ENCODE measurements around the gene ADAMTS4.

Gene ADAMTS4

GRCh38 chr1:161201836-161202712 is 3.2 kb upstream of the ADAMTS4 start, which contains the start of gene NDUFS2:
Gene NDUFS2 (plus strand): TSS chr1:161202367. CDS start chr1:161202386, 19 bp downstream.
- Histone ChIP-seq H3K27ac (ENCODE audit: low read depth, low read length) (peak within 1 kb of the TSS; percentile 97), H3K36me3 (ENCODE audit: control insufficient read depth in 1 of 2, insufficient read depth in 2 of 2, low read length in 2 of 2) (peaks cover 22 to 26% of the 10 kb centered on the region in 2 donors), H3K27me3 (ENCODE audit: control insufficient read depth in 1 of 2, insufficient read depth in 2 of 2, low read length in 2 of 2) (no peaks in the 10 kb centered on the region), H3K4me3 (ENCODE audit: low read depth in 1 of 2, low read length in 2 of 2) (peak within 1 kb of the TSS; percentile 93 to 97), H3K9ac (ENCODE audit: low read depth in 1 of 2, low read length in 2 of 2) (peak within 1 kb of the TSS; percentile 81 to 97), H3K4me1 (ENCODE audit: control insufficient read depth in 1 of 2, insufficient read depth in 2 of 2, low read length in 2 of 2) (peaks cover 56 to 59% of the 10 kb centered on the region in 2 donors), H3K9me3 (ENCODE audit: control insufficient read depth in 1 of 2, low read length in 2 of 2) (no peaks in the 10 kb centered on the region)

GRCh38 chr1:161200992-161201835 is 2.4 kb upstream of the ADAMTS4 start:
- Histone ChIP-seq H3K27me3 (ENCODE audit: control insufficient read depth in 1 of 2, insufficient read depth in 2 of 2, low read length in 2 of 2) (no peaks in the 10 kb centered on the region), H3K9ac (ENCODE audit: low read depth in 1 of 2, low read length in 2 of 2) (peak overlapping the region; percentile 81 to 97), H3K9me3 (ENCODE audit: control insufficient read depth in 1 of 2, low read length in 2 of 2) (no peaks in the 10 kb centered on the region), H3K27ac (ENCODE audit: low read depth, low read length) (peak overlapping the region; percentile 97), H3K4me3 (ENCODE audit: low read depth in 1 of 2, low read length in 2 of 2) (peak overlapping the region; percentile 93 to 97), H3K4me1 (ENCODE audit: control insufficient read depth in 1 of 2, insufficient read depth in 2 of 2, low read length in 2 of 2) (peaks cover 59 to 65% of the 10 kb centered on the region in 2 donors), H3K36me3 (ENCODE audit: control insufficient read depth in 1 of 2, insufficient read depth in 2 of 2, low read length in 2 of 2) (peaks cover 13 to 17% of the 10 kb centered on the region in 2 donors)

- no peak overlapping the region for H3K4me3 ChIP-seq (ENCODE audit: low read depth in 1 of 2, low read length in 2 of 2)
- peak overlapping the region in 1 of 2 donors; percentile 97 for H3K9ac ChIP-seq (ENCODE audit: low read depth in 1 of 2, low read length in 2 of 2)
These were observed 1.7 kb upstream of the ADAMTS4 start for GRCh38 chr1:161200421-161200991.

DNA sequence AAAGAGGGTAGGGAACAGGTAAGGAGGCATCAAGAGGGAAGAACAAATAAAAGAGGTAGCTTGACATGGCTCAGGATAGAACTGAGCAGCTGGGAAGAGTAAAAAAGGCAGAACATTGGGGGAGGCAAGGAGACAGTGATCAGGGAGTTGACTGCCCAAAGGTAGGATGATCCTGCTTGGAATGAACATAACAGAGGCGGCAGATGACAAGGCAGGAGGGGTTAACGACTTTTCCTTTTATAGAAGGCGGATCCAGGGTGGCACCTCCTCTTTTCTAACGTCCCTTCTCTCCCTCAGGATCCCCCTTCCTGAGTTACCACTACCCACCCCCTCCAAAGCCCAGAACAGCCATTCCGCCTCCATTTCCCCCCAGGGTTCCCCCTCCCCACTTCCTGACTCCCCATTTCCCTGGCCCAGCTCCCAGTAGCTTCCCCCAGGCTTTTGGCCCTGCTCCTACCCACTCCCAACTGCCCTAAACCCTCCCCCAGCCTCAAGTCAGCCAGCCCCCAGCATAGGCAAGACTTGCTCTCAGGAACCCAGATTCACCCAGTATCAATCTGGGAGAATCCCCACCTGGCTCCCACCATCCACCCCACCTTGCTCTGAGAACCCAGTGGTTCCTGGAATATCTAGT is 769 bp upstream of the ADAMTS4 start:
- no peaks in the 10 kb centered on the region for H3K27me3 ChIP-seq (ENCODE audit: control insufficient read depth in 1 of 2, insufficient read depth in 2 of 2, low read length in 2 of 2)
- peak overlapping the region; percentile 97 for H3K27ac ChIP-seq (ENCODE audit: low read depth, low read length)
- H3K36me3 ChIP-seq (ENCODE audit: control insufficient read depth in 1 of 2, insufficient read depth in 2 of 2, low read length in 2 of 2): peaks cover 7 to 11% of the 10 kb centered on the region in 2 donors
- H3K9me3 ChIP-seq (ENCODE audit: control insufficient read depth in 1 of 2, low read length in 2 of 2): no peaks in the 10 kb centered on the region
- peak overlapping the region in 1 of 2 donors; percentile 40 for H3K9ac ChIP-seq (ENCODE audit: low read depth in 1 of 2, low read length in 2 of 2)
- H3K4me3 ChIP-seq (ENCODE audit: low read depth in 1 of 2, low read length in 2 of 2): no peak overlapping the region
- peaks cover 57 to 63% of the 10 kb centered on the region in 2 donors for H3K4me1 ChIP-seq (ENCODE audit: control insufficient read depth in 1 of 2, insufficient read depth in 2 of 2, low read length in 2 of 2)

More at GRCh38 chr1:161200421-161200991, 1.7 kb upstream of the ADAMTS4 start:
- H3K9me3 ChIP-seq (ENCODE audit: control insufficient read depth in 1 of 2, low read length in 2 of 2): no peaks in the 10 kb centered on the region
- H3K27me3 ChIP-seq (ENCODE audit: control insufficient read depth in 1 of 2, insufficient read depth in 2 of 2, low read length in 2 of 2): no peaks in the 10 kb centered on the region
- H3K27ac ChIP-seq (ENCODE audit: low read depth, low read length): peak overlapping the region; percentile 97
- peaks cover 11 to 12% of the 10 kb centered on the region in 2 donors for H3K36me3 ChIP-seq (ENCODE audit: control insufficient read depth in 1 of 2, insufficient read depth in 2 of 2, low read length in 2 of 2)
- H3K4me1 ChIP-seq (ENCODE audit: control insufficient read depth in 1 of 2, insufficient read depth in 2 of 2, low read length in 2 of 2): peaks cover 63% of the 10 kb centered on the region in 2 donors

GRCh38 chr1:161198194-161198896 is 509 bp downstream of the ADAMTS4 start:
- peak overlapping the region; percentile 36 to 38 for H3K9ac ChIP-seq (ENCODE audit: low read depth in 1 of 2, low read length in 2 of 2)
- no peaks in the 10 kb centered on the region for H3K9me3 ChIP-seq (ENCODE audit: control insufficient read depth in 1 of 2, low read length in 2 of 2)
- H3K27ac ChIP-seq (ENCODE audit: low read depth, low read length): peak overlapping the region; percentile 65
- no peaks in the 10 kb centered on the region for H3K27me3 ChIP-seq (ENCODE audit: control insufficient read depth in 1 of 2, insufficient read depth in 2 of 2, low read length in 2 of 2)
- peak overlapping the region; percentile 42 to 50 for H3K4me3 ChIP-seq (ENCODE audit: low read depth in 1 of 2, low read length in 2 of 2)
- H3K36me3 ChIP-seq (ENCODE audit: control insufficient read depth in 1 of 2, insufficient read depth in 2 of 2, low read length in 2 of 2): peaks cover 0 to 1% of the 10 kb centered on the region in 2 donors
- peaks cover 46 to 59% of the 10 kb centered on the region in 2 donors for H3K4me1 ChIP-seq (ENCODE audit: control insufficient read depth in 1 of 2, insufficient read depth in 2 of 2, low read length in 2 of 2)

DNA sequence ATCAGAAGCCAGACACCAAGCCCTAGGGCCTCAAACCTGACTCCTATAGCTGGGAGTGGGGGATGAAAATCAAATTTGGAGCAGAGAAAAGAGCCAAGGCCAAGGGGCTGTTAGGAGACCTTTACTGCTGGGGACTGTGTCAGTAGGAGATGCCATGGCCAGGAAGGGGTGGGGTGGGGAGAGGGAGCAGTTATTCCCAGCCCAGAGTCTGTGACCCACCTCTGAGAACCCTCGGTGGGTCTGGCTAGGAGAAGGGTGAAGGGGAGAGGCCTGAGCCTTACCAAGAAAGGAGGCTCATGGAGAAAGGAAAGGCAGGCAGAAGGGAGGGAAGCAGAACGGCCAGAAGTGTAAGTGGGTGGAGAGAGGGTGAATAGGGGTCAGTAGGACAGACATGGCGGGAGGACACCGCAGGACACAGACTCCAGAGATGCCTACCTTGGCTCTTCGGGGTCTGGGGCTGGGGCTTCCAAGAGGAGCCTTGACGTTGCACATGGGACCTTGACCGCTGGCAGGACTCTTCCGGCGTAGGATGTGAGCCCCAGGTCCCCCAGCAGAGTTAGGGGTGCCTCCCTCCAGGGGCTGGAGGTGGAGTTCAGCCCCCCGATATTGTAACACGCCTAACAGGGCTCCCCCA is 1.2 kb downstream of the ADAMTS4 start:
- Histone ChIP-seq H3K4me3 (ENCODE audit: low read depth in 1 of 2, low read length in 2 of 2) (peak overlapping the region; percentile 42 to 50), H3K9ac (ENCODE audit: low read depth in 1 of 2, low read length in 2 of 2) (peak overlapping the region; percentile 36 to 38), H3K9me3 (ENCODE audit: control insufficient read depth in 1 of 2, low read length in 2 of 2) (no peaks in the 10 kb centered on the region), H3K4me1 (ENCODE audit: control insufficient read depth in 1 of 2, insufficient read depth in 2 of 2, low read length in 2 of 2) (peaks cover 49 to 62% of the 10 kb centered on the region in 2 donors), H3K36me3 (ENCODE audit: control insufficient read depth in 1 of 2, insufficient read depth in 2 of 2, low read length in 2 of 2) (no peaks in the 10 kb centered on the region), H3K27me3 (ENCODE audit: control insufficient read depth in 1 of 2, insufficient read depth in 2 of 2, low read length in 2 of 2) (no peaks in the 10 kb centered on the region), H3K27ac (ENCODE audit: low read depth, low read length) (peak overlapping the region; percentile 64)

DNA sequence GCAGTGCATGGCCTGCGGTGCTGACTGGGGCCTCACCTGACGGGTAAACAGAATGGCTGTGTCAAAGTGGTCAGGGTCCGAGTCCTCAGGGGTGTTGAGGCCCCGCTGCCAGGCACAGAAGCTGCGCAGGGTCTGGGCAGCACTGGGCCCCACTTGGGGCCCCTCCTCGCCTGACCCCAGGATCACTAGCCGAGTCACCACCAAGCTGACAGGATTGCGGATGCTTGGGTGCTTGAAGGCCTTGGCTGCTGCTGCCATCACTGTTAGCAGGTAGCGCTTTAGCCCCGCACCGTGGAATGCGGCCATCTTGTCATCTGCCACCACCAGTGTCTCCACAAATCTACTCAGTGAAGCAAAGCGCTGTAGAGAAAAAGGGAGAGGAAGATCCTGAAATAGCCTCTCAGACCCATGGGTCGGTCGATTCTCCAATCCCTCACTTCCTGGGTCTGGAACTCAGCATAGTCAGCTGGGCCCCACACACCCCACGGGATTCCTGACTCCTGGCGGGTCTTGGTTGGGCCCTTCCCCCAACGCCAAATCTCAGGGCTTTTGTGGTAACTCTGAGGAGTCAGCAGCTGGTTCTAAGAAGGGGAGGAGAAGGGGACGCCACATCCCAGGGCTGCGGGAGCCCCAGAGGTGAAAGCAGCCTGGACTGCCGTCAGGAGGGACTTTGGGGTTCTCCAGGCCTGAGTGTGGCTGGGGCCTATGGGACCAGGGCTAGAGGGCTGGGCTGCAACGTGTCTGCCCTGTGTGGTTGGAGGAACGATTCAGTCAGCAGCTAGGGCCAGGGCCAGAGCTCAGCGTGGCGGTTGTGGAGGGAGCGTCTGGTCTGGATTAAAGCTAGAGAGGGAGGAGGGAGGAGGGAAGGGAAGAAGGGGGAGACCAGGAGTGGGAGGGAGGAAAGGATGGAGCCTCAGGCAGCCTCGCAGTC is 2.1 kb downstream of the ADAMTS4 start:
- Histone ChIP-seq H3K27ac (ENCODE audit: low read depth, low read length) (peak overlapping the region; percentile 64), H3K4me3 (ENCODE audit: low read depth in 1 of 2, low read length in 2 of 2) (peak overlapping the region; percentile 31 to 50), H3K36me3 (ENCODE audit: control insufficient read depth in 1 of 2, insufficient read depth in 2 of 2, low read length in 2 of 2) (no peaks in the 10 kb centered on the region), H3K27me3 (ENCODE audit: control insufficient read depth in 1 of 2, insufficient read depth in 2 of 2, low read length in 2 of 2) (no peaks in the 10 kb centered on the region), H3K9ac (ENCODE audit: low read depth in 1 of 2, low read length in 2 of 2) (peak overlapping the region; percentile 32 to 36), H3K9me3 (ENCODE audit: control insufficient read depth in 1 of 2, low read length in 2 of 2) (no peaks in the 10 kb centered on the region), H3K4me1 (ENCODE audit: control insufficient read depth in 1 of 2, insufficient read depth in 2 of 2, low read length in 2 of 2) (peaks cover 48 to 61% of the 10 kb centered on the region in 2 donors)

DNA sequence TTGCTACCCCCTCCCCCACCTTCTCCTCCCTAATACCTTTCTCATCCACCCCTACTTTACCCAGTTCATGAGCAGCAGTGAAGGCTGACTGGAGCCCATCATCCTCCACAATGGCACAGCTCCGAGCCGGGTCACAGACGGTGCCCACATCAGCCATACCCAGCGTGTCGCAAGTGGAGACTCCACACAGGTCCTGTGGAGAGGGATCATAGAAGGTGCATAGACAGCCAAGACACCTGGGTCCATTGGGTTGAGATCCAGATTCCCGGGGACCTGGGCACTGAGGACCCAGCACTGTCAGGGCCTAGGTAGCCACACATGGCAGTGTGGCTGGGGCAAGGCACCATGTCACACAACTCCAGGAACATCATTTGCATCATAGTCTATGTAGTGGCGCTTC is 2.7 kb downstream of the ADAMTS4 start:
- no peaks in the 10 kb centered on the region for H3K27me3 ChIP-seq (ENCODE audit: control insufficient read depth in 1 of 2, insufficient read depth in 2 of 2, low read length in 2 of 2)
- no peak overlapping the region for H3K4me3 ChIP-seq (ENCODE audit: low read depth in 1 of 2, low read length in 2 of 2)
- H3K9me3 ChIP-seq (ENCODE audit: control insufficient read depth in 1 of 2, low read length in 2 of 2): no peaks in the 10 kb centered on the region
- peaks cover 41 to 54% of the 10 kb centered on the region in 2 donors for H3K4me1 ChIP-seq (ENCODE audit: control insufficient read depth in 1 of 2, insufficient read depth in 2 of 2, low read length in 2 of 2)
- H3K36me3 ChIP-seq (ENCODE audit: control insufficient read depth in 1 of 2, insufficient read depth in 2 of 2, low read length in 2 of 2): no peaks in the 10 kb centered on the region
- H3K9ac ChIP-seq (ENCODE audit: low read depth in 1 of 2, low read length in 2 of 2): no peak overlapping the region
- no peak overlapping the region for H3K27ac ChIP-seq (ENCODE audit: low read depth, low read length)

Measured in duodenal mucosa (tissue), 2 donors.